K562 (cell line): ENCODE measurements around the gene MECR. TPM values are rescaled to one million over a fixed set of nuclear protein-coding genes. Genes with fewer than 3 reads are reported as not detected.

Experiments used
- ETV1 ChIP-seq: fragments of 450-650 bp; conservative IDR thresholded peaks from 2 replicates; pipeline ENCODE4 v1.6.1; 2016; ENCODE audit warnings: missing genetic modification characterization, control low read depth, low read depth, missing compliant biosample characterization
- ETV6 ChIP-seq, 3 experiments: fragments of 150-350 bp in 1 of 3; sonication (generic) in 1 of 3; formaldehyde crosslinking in 1 of 3; IDR thresholded peaks; 2 replicates each; pipeline versions ENCODE4 v1.6.1 to v1.8.0; 2014 to 2022; ENCODE audit warnings: borderline replicate concordance in 2 of 3, low read depth in 2 of 3, antibody characterized with exemption in 1 of 3, low read length in 1 of 3, mild to moderate bottlenecking in 1 of 3, missing genetic modification reagents in 1 of 3
- JUND ChIP-seq, 2 experiments: IDR thresholded peaks; 2 replicates in 1 of 2; 3 replicates in 1 of 2; pipeline ENCODE4 v1.6.1; 2011; ENCODE audit warnings: borderline replicate concordance in 2 of 2, low read depth in 2 of 2, low read length in 2 of 2, improper control_type of control experiment in 1 of 2, missing biosample characterization in 1 of 2, missing genetic modification characterization in 1 of 2, missing genetic modification reagents in 1 of 2
- MTA3 ChIP-seq: fragments of 450-650 bp; formaldehyde crosslinking; IDR thresholded peaks from 2 replicates; pipeline ENCODE4 v1.6.1; 2017; ENCODE audit warnings: mild to moderate bottlenecking, borderline replicate concordance
- NFRKB ChIP-seq: fragments of 450-650 bp; IDR thresholded peaks from 2 replicates; pipeline ENCODE4 v1.6.1; 2016; ENCODE audit warnings: low read depth
- NR1H2 ChIP-seq: sonication (generic); formaldehyde crosslinking; IDR thresholded peaks from 2 replicates; pipeline ENCODE4 v1.4.0; 2020; ENCODE audit warnings: mild to moderate bottlenecking, missing genetic modification reagents
- PTTG1 ChIP-seq: fragments of 450-650 bp; IDR thresholded peaks from 2 replicates; pipeline ENCODE4 v1.6.1; 2016; ENCODE audit warnings: low read depth, mild to moderate bottlenecking, missing genetic modification characterization, missing compliant biosample characterization
- RBFOX2 ChIP-seq: fragments of 200-400 bp; formaldehyde crosslinking; IDR thresholded peaks from 2 replicates; pipeline ENCODE4 v1.6.1; 2017; ENCODE audit warnings: low read depth, mild to moderate bottlenecking, low read length, moderate library complexity
- SIX5 ChIP-seq, 2 experiments: IDR thresholded peaks; 2 replicates each; pipeline ENCODE4 v1.6.1; 2011; ENCODE audit warnings: low read length in 2 of 2, borderline replicate concordance in 1 of 2, low read depth in 1 of 2, mild to moderate bottlenecking in 1 of 2, moderate library complexity in 1 of 2; ENCODE audit not compliant: insufficient read depth in 1 of 2
- SNIP1 ChIP-seq: fragments of 450-650 bp; IDR thresholded peaks from 2 replicates; pipeline ENCODE4 v1.7.1; 2017; ENCODE audit warnings: low read depth, mild to moderate bottlenecking
- ZFP36 ChIP-seq: fragments of 150-350 bp; IDR thresholded peaks from 2 replicates; pipeline ENCODE4 v1.6.1; 2018; ENCODE audit warnings: low read length, low read depth; ENCODE audit not compliant: partially characterized antibody
- ZNF143 ChIP-seq: sonication (generic); formaldehyde crosslinking; IDR thresholded peaks from 2 replicates; pipeline ENCODE4 v1.9.0; 2022; ENCODE audit warnings: mild to moderate bottlenecking, missing genetic modification reagents
- ZNF57 ChIP-seq: fragments of 450-650 bp; formaldehyde crosslinking; IDR thresholded peaks from 2 replicates; pipeline ENCODE4 v1.4.0; 2020; ENCODE audit warnings: mild to moderate bottlenecking, moderate library complexity
- ZNF766 ChIP-seq: fragments of 200-800 bp; sonication (Bioruptor generic); conservative IDR thresholded peaks from 2 replicates; pipeline ENCODE4 v1.6.1; 2016; ENCODE audit warnings: missing genetic modification characterization, missing compliant biosample characterization
- polyA plus RNA-seq, 8 experiments: library from polyadenylated mRNA; depleted of rRNA in 4 of 8; stranded (reverse) in 5 of 8; unstranded in 3 of 8; fragments of >200 nt; fragmentation: Nextera tagmentation in 2 of 8; fragmentation: Illumina TruSeq in 1 of 8; extraction: Ambion mirVana in 2 of 8; extraction: Trizol in 1 of 8; gene quantifications; 2 replicates each; pipeline versions ENCODE4 v1.2.1 to v1.2.3, GENCODE V29; 2011 to 2014; ENCODE audit warnings: inconsistent platforms in 1 of 8, missing spikeins in 1 of 8
- total RNA-seq, 7 experiments: library from RNA; depleted of rRNA in 6 of 7; stranded (reverse); fragments of >200 nt in 6 of 7; fragmentation: Illumina TruSeq in 2 of 7; extraction: Trizol in 2 of 7; gene quantifications; 2 replicates each; pipeline versions ENCODE4 v1.2.1 to v1.2.3, GENCODE V29; 2011 to 2021; ENCODE audit warnings: low replicate concordance in 1 of 7
- TF ChIP-seq, protein P1 (sequence below): sonication (generic); formaldehyde crosslinking; IDR thresholded peaks from 2 replicates; pipeline ENCODE4 v1.8.0; 2022; ENCODE audit warnings: missing genetic modification reagents, mild to moderate bottlenecking, moderate library complexity, borderline replicate concordance
- TF ChIP-seq, protein P2 (sequence below), 2 experiments: fragments of 450-650 bp; formaldehyde crosslinking in 1 of 2; IDR thresholded peaks; 2 replicates each; pipeline versions ENCODE4 v1.4.0 to v1.6.1; 2014 to 2020; ENCODE audit warnings: mild to moderate bottlenecking in 2 of 2, borderline replicate concordance in 1 of 2, low read depth in 1 of 2

The MECR gene
- total and polyA plus RNA-seq, 9 of the 15 experiments (the other 6 are each of a cell fraction or from before 2014, with no cell fraction given): 10.4 to 58.6 (median 42.9) TPM

DNA sequence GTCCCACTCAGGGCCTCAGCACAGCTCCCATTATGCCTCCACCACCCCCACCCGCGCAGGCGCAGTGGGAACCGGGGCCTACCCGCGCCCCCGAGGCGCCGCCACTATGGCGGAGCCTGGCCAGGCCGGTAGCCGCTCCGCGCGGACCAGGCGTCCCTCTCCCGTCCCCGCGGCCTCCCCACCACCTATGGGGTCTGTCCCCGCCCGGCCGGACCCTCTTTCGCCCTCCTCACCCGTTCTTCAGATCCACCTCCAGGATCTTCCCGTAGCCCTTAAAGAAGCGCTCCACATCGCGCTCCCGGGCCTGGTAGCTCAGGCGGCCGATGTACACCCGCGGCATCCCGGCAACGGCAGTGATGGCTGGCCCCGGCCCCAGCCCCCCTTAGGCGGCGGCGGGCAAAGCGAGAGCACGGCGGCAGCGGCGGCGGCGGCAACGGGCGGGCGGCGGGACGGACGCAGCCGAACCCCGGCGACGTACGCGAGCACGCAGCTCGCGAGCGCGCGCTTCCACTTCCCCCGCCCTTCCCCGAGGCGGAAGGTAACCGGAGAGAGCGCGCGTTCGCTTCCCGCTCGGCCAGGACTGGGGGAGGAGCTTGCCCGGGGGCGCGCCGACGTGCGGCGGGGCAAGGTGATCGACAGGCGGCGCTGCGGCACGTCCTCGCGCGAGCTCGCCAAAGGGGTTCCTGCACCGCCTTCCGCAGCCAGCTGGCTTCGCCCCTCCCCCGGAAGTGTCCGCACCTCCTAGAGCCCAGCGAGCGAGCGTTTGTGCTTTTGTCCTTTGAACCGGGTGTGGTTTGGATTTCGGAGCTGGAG is 49.1 kb downstream of the MECR start, which contains the start of gene SRSF4 (continued):
- no peak for TF ChIP-seq ZNF143
- TF ChIP-seq ZNF766: peak; percentile 91; the same call in 1 of the 2 replicates
- TF ChIP-seq ETV6 (IDR thresholded peaks at IDR 0.05; ENCODE audit: borderline replicate concordance in 1 of 2, low read depth in 2 of 2, low read length in 1 of 2): peak; percentile 79 to 84; a peak in 2 of 4 replicates
- no peak for TF ChIP-seq ETV6 (CRISPR knock-in tag; IDR thresholded peaks at IDR 0.05; ENCODE audit: borderline replicate concordance)
- TF ChIP-seq MTA3: peak; percentile 92; the same call in 1 of the 2 replicates
- TF ChIP-seq NFRKB: peak; percentile 83
- peak; percentile 74; the same call in 1 of the 2 replicates for TF ChIP-seq JUND (IDR thresholded peaks at IDR 0.05; ENCODE audit: borderline replicate concordance, low read depth, low read length)
- TF ChIP-seq JUND (tag; IDR thresholded peaks at IDR 0.05; ENCODE audit: borderline replicate concordance, low read depth, low read length): peak; percentile 77; the same call in 1 of the 3 replicates
- peak; percentile 93 for TF ChIP-seq NR1H2 (CRISPR knock-in tag)
- TF ChIP-seq ZFP36: no peak
- no peak for TF ChIP-seq SNIP1
- TF ChIP-seq RBFOX2: peak; percentile 100
- TF ChIP-seq, protein P1, sequence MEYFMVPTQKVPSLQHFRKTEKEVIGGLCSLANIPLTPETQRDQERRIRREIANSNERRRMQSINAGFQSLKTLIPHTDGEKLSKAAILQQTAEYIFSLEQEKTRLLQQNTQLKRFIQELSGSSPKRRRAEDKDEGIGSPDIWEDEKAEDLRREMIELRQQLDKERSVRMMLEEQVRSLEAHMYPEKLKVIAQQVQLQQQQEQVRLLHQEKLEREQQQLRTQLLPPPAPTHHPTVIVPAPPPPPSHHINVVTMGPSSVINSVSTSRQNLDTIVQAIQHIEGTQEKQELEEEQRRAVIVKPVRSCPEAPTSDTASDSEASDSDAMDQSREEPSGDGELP (CRISPR knock-in tag): peak; percentile 100
- TF ChIP-seq SIX5 (IDR thresholded peaks at IDR 0.05; ENCODE audit: borderline replicate concordance in 1 of 2, insufficient read depth in 1 of 2, low read depth in 1 of 2, low read length in 2 of 2): no peak
- TF ChIP-seq PTTG1: no peak
- TF ChIP-seq ETV1: peak; percentile 67
- TF ChIP-seq ZNF57 (CRISPR knock-in tag): 0 out of 2 replicates have a peak, but pooled peaks have one; percentile 50
- TF ChIP-seq, protein P2, sequence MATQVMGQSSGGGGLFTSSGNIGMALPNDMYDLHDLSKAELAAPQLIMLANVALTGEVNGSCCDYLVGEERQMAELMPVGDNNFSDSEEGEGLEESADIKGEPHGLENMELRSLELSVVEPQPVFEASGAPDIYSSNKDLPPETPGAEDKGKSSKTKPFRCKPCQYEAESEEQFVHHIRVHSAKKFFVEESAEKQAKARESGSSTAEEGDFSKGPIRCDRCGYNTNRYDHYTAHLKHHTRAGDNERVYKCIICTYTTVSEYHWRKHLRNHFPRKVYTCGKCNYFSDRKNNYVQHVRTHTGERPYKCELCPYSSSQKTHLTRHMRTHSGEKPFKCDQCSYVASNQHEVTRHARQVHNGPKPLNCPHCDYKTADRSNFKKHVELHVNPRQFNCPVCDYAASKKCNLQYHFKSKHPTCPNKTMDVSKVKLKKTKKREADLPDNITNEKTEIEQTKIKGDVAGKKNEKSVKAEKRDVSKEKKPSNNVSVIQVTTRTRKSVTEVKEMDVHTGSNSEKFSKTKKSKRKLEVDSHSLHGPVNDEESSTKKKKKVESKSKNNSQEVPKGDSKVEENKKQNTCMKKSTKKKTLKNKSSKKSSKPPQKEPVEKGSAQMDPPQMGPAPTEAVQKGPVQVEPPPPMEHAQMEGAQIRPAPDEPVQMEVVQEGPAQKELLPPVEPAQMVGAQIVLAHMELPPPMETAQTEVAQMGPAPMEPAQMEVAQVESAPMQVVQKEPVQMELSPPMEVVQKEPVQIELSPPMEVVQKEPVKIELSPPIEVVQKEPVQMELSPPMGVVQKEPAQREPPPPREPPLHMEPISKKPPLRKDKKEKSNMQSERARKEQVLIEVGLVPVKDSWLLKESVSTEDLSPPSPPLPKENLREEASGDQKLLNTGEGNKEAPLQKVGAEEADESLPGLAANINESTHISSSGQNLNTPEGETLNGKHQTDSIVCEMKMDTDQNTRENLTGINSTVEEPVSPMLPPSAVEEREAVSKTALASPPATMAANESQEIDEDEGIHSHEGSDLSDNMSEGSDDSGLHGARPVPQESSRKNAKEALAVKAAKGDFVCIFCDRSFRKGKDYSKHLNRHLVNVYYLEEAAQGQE (IDR thresholded peaks at IDR 0.05; ENCODE audit: borderline replicate concordance): peak; percentile 72; the same call in 1 of the 2 replicates
- TF ChIP-seq, protein P2 (CRISPR knock-in tag; IDR thresholded peaks at IDR 0.05; ENCODE audit: low read depth): peak; percentile 86
